NCI-H460 (cell line): Measurements from ENCODE around the gene SAP25. TPM values are rescaled to one million over a fixed set of nuclear protein-coding genes. Genes with fewer than 3 reads are reported as not detected.
"Not testable (repeated sequence)": the region's sequence is repeated elsewhere in the genome, so short reads cannot be mapped to it uniquely, and the experiment has no call there.

Experiments
- DNase-seq: peaks from one replicate; pipeline ENCODE4 v3.0.0-alpha.2; 2016; ENCODE audit warnings: low read depth; ENCODE audit errors: extremely low read depth
- small RNA-seq, 2 experiments: library from RNA; depleted of rRNA; stranded (forward); fragments of <200 nt; gene quantifications; one replicate each; pipeline ENCODE3, GENCODE V24; 2014
- total RNA-seq: library from RNA; depleted of rRNA; stranded (reverse); fragments of >200 nt; shearing (Covaris generic); gene quantifications from 2 replicates; pipeline ENCODE4 v1.2.3, GENCODE V29; 2014; rRNA removed

Gene SAP25
- total RNA-seq, 1 experiment from 2014 or later, result 0.52 TPM

DNA sequence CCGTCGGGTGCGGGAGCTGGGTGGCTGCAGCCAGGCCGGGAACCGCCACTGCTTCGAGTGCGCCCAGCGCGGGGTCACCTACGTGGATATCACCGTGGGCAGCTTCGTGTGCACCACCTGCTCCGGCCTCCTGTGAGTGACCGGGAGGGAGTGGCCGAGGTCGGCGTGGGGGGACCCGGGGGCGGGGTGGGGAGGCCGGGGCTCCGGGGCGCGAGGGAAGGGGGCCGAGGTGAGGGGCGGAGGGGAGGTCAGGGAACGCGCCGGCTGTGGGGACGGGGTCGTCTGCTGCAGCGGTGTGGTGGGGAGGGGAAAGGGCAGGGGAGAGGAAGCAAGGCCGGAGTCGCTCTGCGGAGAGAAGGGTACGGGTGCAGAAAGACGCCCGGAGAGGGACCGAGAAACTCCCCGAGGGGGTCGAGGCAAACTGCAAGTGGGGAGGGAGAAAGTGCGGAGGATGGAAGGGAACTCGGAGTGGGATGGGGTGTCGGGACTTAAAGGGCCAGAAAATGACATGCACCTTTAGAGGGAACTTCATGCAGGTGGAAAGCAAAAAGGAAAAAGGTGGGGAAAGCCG is 34.2 kb downstream of the SAP25 start:
- no peak for DNase-seq

DNA sequence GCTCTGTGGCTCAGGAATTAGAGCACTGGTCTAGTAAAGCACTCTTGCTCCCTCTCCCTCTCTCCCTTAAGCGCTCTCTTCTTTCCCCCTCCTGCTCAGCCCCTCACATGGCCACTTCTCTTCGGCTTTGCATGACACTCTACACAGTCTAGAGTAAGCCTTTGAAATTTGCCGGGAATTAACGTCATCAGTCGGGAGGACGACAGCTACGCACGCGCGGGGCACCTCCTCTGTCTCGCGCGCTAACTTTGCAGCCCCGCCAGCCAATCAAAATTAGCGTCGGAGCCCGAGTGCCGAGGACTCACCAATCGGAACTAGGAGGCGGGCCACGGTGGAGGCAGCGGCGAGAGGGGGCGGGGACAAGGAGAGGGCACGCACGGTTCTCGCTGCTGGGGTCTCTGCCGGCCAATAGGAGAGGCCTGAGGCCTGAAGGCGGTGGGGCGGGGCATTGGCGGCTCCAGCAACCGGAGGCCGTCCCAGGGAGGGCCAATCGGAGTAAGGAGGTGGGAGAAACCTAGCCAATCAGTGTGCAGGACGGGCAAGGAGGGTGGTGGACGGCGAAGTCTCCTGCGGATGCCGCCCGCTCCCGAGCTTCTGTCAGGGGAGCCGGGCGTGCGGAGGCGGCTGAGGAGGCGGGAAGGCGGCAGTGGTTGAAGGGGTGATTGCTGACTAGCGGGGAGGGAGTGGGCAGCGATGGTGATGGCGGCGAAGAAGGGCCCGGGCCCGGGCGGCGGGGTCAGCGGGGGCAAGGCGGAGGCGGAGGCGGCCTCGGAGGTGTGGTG is 34.9 kb downstream of the SAP25 start, which contains the start of gene AGFG2:
AGFG2 (plus strand) TSS at position 550 of the 782 bp plus-strand sequence; CDS start at position 694, 144 bp downstream.
- peak; percentile 100 for DNase-seq

DNA sequence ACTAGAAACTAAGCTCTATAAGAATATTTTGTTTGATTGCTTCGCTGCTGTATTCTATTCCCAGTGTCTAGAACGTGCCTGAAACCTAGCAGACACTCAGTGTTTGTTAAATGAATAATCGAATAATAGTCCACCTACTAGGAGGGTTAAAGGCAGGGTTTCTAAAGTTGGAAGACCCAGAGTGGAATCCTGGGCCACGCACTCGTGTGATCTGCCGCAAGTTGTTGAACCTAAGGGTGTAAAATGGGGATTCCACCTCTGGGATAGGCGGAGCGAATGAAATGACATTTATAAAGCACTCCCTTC is 35.4 kb downstream of the SAP25 start:
- no peak for DNase-seq

GRCh38 chr7:100536695-100537094 is 37.0 kb downstream of the SAP25 start:
- not testable (repeated sequence) for DNase-seq

GRCh38 chr7:100535982-100536381 is 37.7 kb downstream of the SAP25 start:
- DNase-seq, result not testable (repeated sequence)

DNA sequence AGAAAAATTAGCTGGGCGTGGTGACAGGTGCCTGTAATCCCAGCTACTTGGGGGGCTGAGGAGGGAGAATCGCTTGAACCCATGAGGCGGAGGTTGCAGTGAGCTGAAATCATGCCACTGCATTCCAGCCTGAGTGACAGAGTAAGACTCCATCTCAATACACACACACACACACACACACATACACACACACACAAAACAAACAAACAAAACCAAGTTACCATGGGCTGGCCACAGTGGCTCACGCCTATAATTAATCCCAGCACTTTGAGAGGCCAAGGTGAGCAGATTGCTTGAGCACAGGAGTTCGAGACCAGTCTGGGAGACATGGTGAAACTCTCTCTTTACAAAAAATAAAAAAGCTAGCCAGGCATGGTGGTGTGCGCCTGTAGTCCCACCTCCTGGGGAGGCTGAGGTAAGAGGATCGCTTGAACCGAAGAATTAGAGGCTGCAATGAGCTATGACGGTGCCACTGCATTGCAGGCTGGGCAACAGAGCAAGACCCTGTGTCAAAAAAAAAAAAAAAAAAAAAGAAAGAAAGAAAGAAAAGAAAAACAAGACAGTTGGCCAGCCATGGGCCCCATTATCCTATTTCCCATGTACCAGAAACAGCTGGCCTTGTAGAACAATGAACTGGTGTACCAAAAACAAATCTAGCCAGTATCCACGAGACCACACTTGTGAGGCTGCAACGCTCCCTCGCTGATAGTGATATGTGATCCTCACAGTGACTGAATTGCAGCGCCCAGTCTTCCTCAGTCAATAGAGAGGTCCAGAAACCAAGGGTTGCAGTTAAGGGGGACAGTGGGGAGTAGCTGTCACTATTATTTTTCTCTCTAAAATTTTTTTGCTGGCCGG is 41.3 kb downstream of the SAP25 start:
- DNase-seq, result no peak

DNA sequence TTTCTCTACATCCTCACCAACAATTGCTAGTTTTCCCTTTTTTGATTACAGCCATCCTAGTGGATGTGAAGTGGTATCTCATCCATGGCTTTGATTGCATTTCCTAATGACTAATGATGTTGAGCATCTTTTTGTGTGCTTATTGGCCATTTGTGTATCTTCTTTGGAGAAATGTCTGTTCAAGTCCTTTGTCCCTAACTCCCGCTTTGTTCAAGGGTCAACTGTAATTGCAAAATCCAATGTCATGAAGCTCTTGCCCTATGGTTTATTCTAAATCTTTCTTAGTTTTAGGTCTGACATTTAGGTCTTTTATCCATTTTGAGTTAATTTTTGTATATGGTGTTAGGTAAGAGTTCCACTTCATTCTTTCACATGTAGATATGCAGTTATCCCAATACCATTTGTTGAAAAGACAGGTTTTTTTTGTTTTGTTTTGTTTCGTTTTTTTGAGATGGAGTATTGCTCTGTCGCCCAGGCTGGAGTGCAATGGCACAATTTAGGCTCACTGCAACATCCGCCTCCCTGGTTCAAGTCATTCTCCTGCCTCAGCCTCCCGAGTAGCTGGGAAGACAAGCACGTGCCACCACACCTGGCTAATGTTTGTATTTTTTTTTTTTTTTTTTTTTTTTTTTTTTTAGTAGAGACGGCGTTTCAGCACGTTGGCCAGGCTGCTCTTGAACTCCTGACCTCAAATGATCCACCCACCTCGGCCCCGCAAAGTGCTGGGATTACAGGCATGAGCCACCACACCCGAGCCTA is 45.4 kb downstream of the SAP25 start:
- not testable (repeated sequence) for DNase-seq

- not testable (repeated sequence) for DNase-seq
Observed at GRCh38 chr7:100523192-100523591, 50.5 kb downstream of the SAP25 start.

Small RNA genes lying within 50 kb of the gene (small RNA-seq; reads per million reads assigned to genes)
- gene RN7SL416P (0 reads per million in 2 experiments), gene SAP25 (0 reads per million in 2 experiments)

Other genes with a start within 250 kb of the SAP25 start
- 19.9 and 22.5 TPM in 2 replicates for gene PILRB, start 215.8 kb downstream of the SAP25 start, total RNA-seq
- 0.40 and 0.57 TPM in 2 replicates for gene PILRA, start 200.4 kb downstream of the SAP25 start, total RNA-seq
- gene ZCWPW1, start 145.2 kb downstream of the SAP25 start, total RNA-seq, result 0.75 and 1.8 TPM in 2 replicates
- gene MEPCE, start 144.1 kb downstream of the SAP25 start, total RNA-seq, result 30.9 and 33.1 TPM in 2 replicates
- gene PPP1R35, start 137.4 kb downstream of the SAP25 start, total RNA-seq, result 74.0 and 85.1 TPM in 2 replicates
- 0.27 and 0.43 TPM in 2 replicates for gene SPACDR, start 109.6 kb downstream of the SAP25 start, total RNA-seq
- gene TSC22D4, start 94.7 kb downstream of the SAP25 start, total RNA-seq, result 28.2 and 29.9 TPM in 2 replicates
- gene NYAP1, start 90.0 kb downstream of the SAP25 start, total RNA-seq, result 0.47 and 1.2 TPM in 2 replicates
- gene AGFG2, start 34.7 kb downstream of the SAP25 start, total RNA-seq, result 3.9 and 4.1 TPM in 2 replicates
- 11.0 and 11.1 TPM in 2 replicates for gene LRCH4, start 12.2 kb upstream of the SAP25 start, total RNA-seq
- 0.69 and 1.3 TPM in 2 replicates for gene FBXO24, start 12.4 kb upstream of the SAP25 start, total RNA-seq
- gene PCOLCE, start 28.5 kb upstream of the SAP25 start, total RNA-seq, result 1.6 and 2.5 TPM in 2 replicates
- gene MOSPD3, start 38.6 kb upstream of the SAP25 start, total RNA-seq, result 7.2 and 7.3 TPM in 2 replicates
- gene TFR2, start 67.7 kb upstream of the SAP25 start, total RNA-seq, result 1.4 and 3.8 TPM in 2 replicates
- not detected in 2 replicates for gene ACTL6B, start 82.5 kb upstream of the SAP25 start, total RNA-seq
- 88.0 and 96.4 TPM in 2 replicates for gene GNB2, start 99.8 kb upstream of the SAP25 start, total RNA-seq
- gene GIGYF1, start 120.3 kb upstream of the SAP25 start, total RNA-seq, result 15.7 and 17.2 TPM in 2 replicates
- gene POP7, start 132.2 kb upstream of the SAP25 start, total RNA-seq, result 45.7 and 50.1 TPM in 2 replicates
- not detected in 2 replicates for gene EPO, start 146.6 kb upstream of the SAP25 start, total RNA-seq
- gene ZAN, start 159.7 kb upstream of the SAP25 start, total RNA-seq, result not detected in 2 replicates